K562 (cell line): ENCODE data around the gene SLC38A8. TPM values are rescaled to one million over a fixed set of nuclear protein-coding genes. Genes with fewer than 3 reads are reported as not detected.

Experiments
- ATAC-seq: fragments of 200-7000 bp; cut with Tn5 transposase; 3 replicates; pipeline ENCODE4 v1.9.1; 2020; ENCODE audit warnings: moderate library complexity
- Bru-seq: library from RNA; stranded (reverse); fragments of 400-500 nt; gene quantifications from one replicate; lab custom pipeline; 2021; lab: Mats Ljungman, UMichigan
- BruChase-seq, 2 experiments: library from RNA; stranded (reverse); fragments of 400-500 nt; gene quantifications; one replicate each; lab custom pipeline; 2021; lab: Mats Ljungman, UMichigan
- BruUV-seq: library from RNA; stranded (reverse); fragments of 400-500 nt; replicated peaks from 2 replicates; lab custom pipeline; 2021; lab: Mats Ljungman, UMichigan
- CTCF ChIA-PET: fragments of 300-600 bp; formaldehyde crosslinking; extraction: SDS; loops from one replicate; lab custom pipeline; 2021; ENCODE audit warnings: low intra/inter-chr PET ratio; lab: Yijun Ruan, JAX
- POLR2A ChIA-PET: fragments of 300-600, 350-650 bp; sonication (Branson Sonifier 250); formaldehyde crosslinking; extraction: SDS; loops from one replicate; lab custom pipeline; 2021; ENCODE audit warnings: antibody characterized with exemption, inconsistent platforms; lab: Yijun Ruan, JAX
- DNase-seq, 4 experiments: peaks; one replicate each; pipeline versions ENCODE4 v3.0.0 to v3.0.0-alpha.2; 2011 to 2018; ENCODE audit warnings: low spot score in 3 of 4, mixed read lengths in 3 of 4; ENCODE audit errors: extremely low read depth in 1 of 4
- FAIRE-seq: peaks from 2 replicates; lab custom pipeline; 2011; peaks lifted over from hg19 to GRCh38; lab: Jason Lieb, UNC
- H2AFZ ChIP-seq: 2 replicates; pipeline ENCODE4 v1.6.0; 2011; ENCODE audit warnings: low read depth, low read length, control low read depth, inconsistent platforms
- H3K27ac ChIP-seq: fragments of 200-600 bp; 3 replicates; pipeline ENCODE4 v1.8.0; 2011; ENCODE audit warnings: low read depth, mild to moderate bottlenecking, control low read depth, inconsistent platforms, low read length, moderate library complexity, mixed read lengths; ENCODE audit errors: extremely low read depth
- H3K27me3 ChIP-seq, 2 experiments: fragments of 300-600 bp in 1 of 2; 2 replicates in 1 of 2; 3 replicates in 1 of 2; pipeline versions ENCODE4 v1.6.0 to v1.8.0; 2011; ENCODE audit warnings: inconsistent platforms in 2 of 2, low read length in 2 of 2, mild to moderate bottlenecking in 1 of 2, mixed read lengths in 1 of 2, moderate library complexity in 1 of 2; ENCODE audit not compliant: control insufficient read depth in 2 of 2, insufficient read depth in 2 of 2
- H3K36me3 ChIP-seq: fragments of 300-600 bp; 3 replicates; pipeline ENCODE4 v1.8.0; 2011; ENCODE audit warnings: mild to moderate bottlenecking, low read length, inconsistent platforms; ENCODE audit not compliant: control insufficient read depth, insufficient read depth
- H3K4me1 ChIP-seq, 2 experiments: fragments of 200-600 bp in 1 of 2; replicated peaks in 1 of 2; 2 replicates in 1 of 2; 3 replicates in 1 of 2; pipeline versions ENCODE4 v1.5.1 to v1.8.0; 2011; ENCODE audit warnings: inconsistent platforms in 2 of 2, low read length in 2 of 2, mild to moderate bottlenecking in 1 of 2, mixed read lengths in 1 of 2, moderate library complexity in 1 of 2; ENCODE audit not compliant: control insufficient read depth in 2 of 2, insufficient read depth in 2 of 2
- H3K4me2 ChIP-seq: 2 replicates; pipeline ENCODE4 v1.6.1; 2011; ENCODE audit warnings: low read length, control low read depth, inconsistent platforms, mixed read lengths; ENCODE audit not compliant: insufficient read depth
- H3K4me3 ChIP-seq: fragments of 200-600 bp; sonication (generic), shearing (Covaris generic); 2 replicates; pipeline ENCODE4 v1.5.1; 2016; ENCODE audit warnings: control low read depth, inconsistent platforms
- H3K79me2 ChIP-seq: fragments of 200-600 bp; 3 replicates; pipeline ENCODE4 v1.8.0; 2011; ENCODE audit warnings: low read length, inconsistent platforms; ENCODE audit not compliant: control insufficient read depth, insufficient read depth
- H3K9ac ChIP-seq, 2 experiments: 2 replicates each; pipeline versions ENCODE4 v1.6.0 to v1.6.1; 2011; ENCODE audit warnings: low read depth in 2 of 2, low read length in 2 of 2, control low read depth in 1 of 2, inconsistent platforms in 1 of 2, mild to moderate bottlenecking in 1 of 2, mixed read lengths in 1 of 2; ENCODE audit not compliant: insufficient read depth in 1 of 2
- H3K9me1 ChIP-seq: one replicate; pipeline ENCODE4 v1.6.0; 2011; ENCODE audit warnings: inconsistent platforms, mild to moderate bottlenecking, low read length, moderate library complexity; ENCODE audit not compliant: control insufficient read depth, insufficient read depth
- H3K9me3 ChIP-seq: replicated peaks from 2 replicates; pipeline ENCODE4 v1.5.1; 2011; ENCODE audit warnings: low read depth, low read length, inconsistent platforms; ENCODE audit not compliant: control insufficient read depth, insufficient read depth
- H4K20me1 ChIP-seq: replicated peaks from 2 replicates; pipeline ENCODE4 v1.6.1; 2011; ENCODE audit warnings: low read length, inconsistent platforms, mixed read lengths; ENCODE audit not compliant: control insufficient read depth, insufficient read depth
- HNRNPK ChIP-seq: fragments of 200-400 bp; formaldehyde crosslinking; IDR thresholded peaks from one replicate; pipeline ENCODE4 v1.6.1; 2018; ENCODE audit warnings: mild to moderate bottlenecking, low read depth, low read length; ENCODE audit not compliant: poor library complexity, severe bottlenecking
- ZFP30 ChIP-seq: fragments of 250-450 bp; sonication (Bioruptor Pico); IDR thresholded peaks from 2 replicates; pipeline ENCODE4 v1.8.0; 2022; ENCODE audit warnings: moderate library complexity, mild to moderate bottlenecking, inconsistent platforms, borderline replicate concordance
- WGBS: fragments of 100-300 bp; shearing (Covaris generic); methylation state at CpG from one replicate; pipeline ENCODE4 v1.1.6; 2016; ENCODE audit warnings: low coverage, mixed read lengths; ENCODE audit not compliant: insufficient coverage; ENCODE audit errors: missing lambda C conversion rate; 5-methylcytosine and 5-hydroxymethylcytosine counted together
- in situ Hi-C: fragments of 300-500 bp; cut with MboI; formaldehyde crosslinking; loops from 4 replicates; pipeline ENCODE4 v1.15.0; 2018; ENCODE audit warnings: inconsistent platforms, mixed read lengths
- intact Hi-C: fragments of 100-400 bp; cut with micrococcal nuclease; formaldehyde crosslinking; loops from 2 replicates; pipeline ENCODE4 v1.14.2; 2022
- long read RNA-seq, 3 experiments: library from polyadenylated mRNA in 2 of 3; library from RNA in 1 of 3; unstranded in 2 of 3; stranded (forward) in 1 of 3; transcript quantifications; one replicate each; pipeline ENCODE4 v2.0.0, GENCODE V29; 2019 to 2022
- polyA minus RNA-seq, 3 experiments: library from RNA; depleted of rRNA, polyadenylated mRNA; stranded (reverse); fragments of >200 nt; gene quantifications; 2 replicates each; pipeline ENCODE4 v1.2.3, GENCODE V29; 2011
- polyA plus RNA-seq, 8 experiments: library from polyadenylated mRNA; depleted of rRNA in 4 of 8; stranded (reverse) in 5 of 8; unstranded in 3 of 8; fragments of >200 nt; fragmentation: Nextera tagmentation in 2 of 8; fragmentation: Illumina TruSeq in 1 of 8; extraction: Ambion mirVana in 2 of 8; extraction: Trizol in 1 of 8; gene quantifications; 2 replicates each; pipeline versions ENCODE4 v1.2.1 to v1.2.3, GENCODE V29; 2011 to 2014; ENCODE audit warnings: inconsistent platforms in 1 of 8, missing spikeins in 1 of 8
- total RNA-seq, 7 experiments: library from RNA; depleted of rRNA in 6 of 7; stranded (reverse); fragments of >200 nt in 6 of 7; fragmentation: Illumina TruSeq in 2 of 7; extraction: Trizol in 2 of 7; gene quantifications; 2 replicates each; pipeline versions ENCODE4 v1.2.1 to v1.2.3, GENCODE V29; 2011 to 2021; ENCODE audit warnings: low replicate concordance in 1 of 7

The SLC38A8 gene
- total RNA-seq (2011; cell fraction: chromatin; rRNA removed; ENCODE audit: low replicate concordance): not detected in 2 replicates
- not detected in 2 replicates for total RNA-seq (2011; cell fraction: nucleolus; rRNA removed)
- not detected in 2 replicates for total RNA-seq (2011; cell fraction: nucleoplasm; rRNA removed)
- not detected in 2 replicates for total RNA-seq (2014; rRNA removed)
- total RNA-seq (2014; rRNA removed; fragmentation: Illumina TruSeq; extraction: Trizol): not detected in 2 replicates
- not detected in 2 replicates for total RNA-seq (2015; rRNA removed; fragmentation: Illumina TruSeq; extraction: Trizol)
- total RNA-seq (2021): not detected in 2 replicates
- not detected in 2 replicates for polyA plus RNA-seq (2011; rRNA removed)
- polyA plus RNA-seq (2011; cell fraction: cytosol; rRNA removed): not detected in 2 replicates
- not detected in 2 replicates for polyA plus RNA-seq (2011; cell fraction: nucleus; rRNA removed)
- not detected in 2 replicates for polyA plus RNA-seq (2012)
- not detected in 2 replicates for polyA plus RNA-seq (2014; fragmentation: Illumina TruSeq; extraction: Trizol)
- not detected for polyA plus RNA-seq (2014; fragmentation: Nextera tagmentation; extraction: Ambion mirVana)
- 0.28 TPM in 1 of 2 replicates, not detected in the other for polyA plus RNA-seq (2014; rRNA removed)
- polyA minus RNA-seq (2011; rRNA and poly(A)+ RNA removed): not detected in 2 replicates
- not detected in 2 replicates for polyA minus RNA-seq (2011; cell fraction: cytosol; rRNA and poly(A)+ RNA removed)
- polyA minus RNA-seq (2011; cell fraction: nucleus; rRNA and poly(A)+ RNA removed): not detected in 2 replicates
- percentile 16 among the genes with signal in this experiment for Bru-seq, nascent RNA
- percentile 18 among the genes with signal in this experiment for BruChase-seq, experiment 1, labeled RNA remaining after a 2-hour chase
- BruChase-seq, experiment 2, labeled RNA remaining after a 6-hour chase: percentile 20 among the genes with signal in this experiment
- long read RNA-seq, experiment 1: 0 reads
- long read RNA-seq, experiment 2: 0 reads
- long read RNA-seq, experiment 3: 0 reads

GRCh38 chr16:84042308-84042878 is at the start of gene SLC38A8:
TSS of gene SLC38A8 (minus strand) at chr16:84042795. CDS start at chr16:84042157, 638 bp downstream.
- intact Hi-C loops: loop anchor here (2.0 kb wide), 1 partner anchor 28 kb away; no protein-coding TSS in a partner anchor
- no TSS peak for BruUV-seq
- peak within 1 kb of the TSS in 1 of 2 experiments; percentile 72; a peak in 2 of 4 replicates for H3K9ac ChIP-seq
- ChIA-PET CTCF (no interaction called here), POLR2A (interaction anchor here (0.5 to 2.0 kb wide), 11 partner anchors 10 to 218 kb away, joined by 3 to 9 read pairs (median 3); no protein-coding TSS in a partner anchor)
- DNase-seq (no peak), FAIRE-seq (no peak), ATAC-seq (no peak)
- peaks cover 43 to 58% of the 10 kb centered on the region in 2 experiments for H3K27me3 ChIP-seq
- peak within 1 kb of the TSS; percentile 56 for H3K4me2 ChIP-seq
- peaks cover 11% of the 10 kb centered on the region for H3K9me1 ChIP-seq
- no peak within 1 kb of the TSS for H2AFZ ChIP-seq
- 16% methylated on average over 9 of the region's 9 CpGs for WGBS
- H3K4me1 ChIP-seq: peaks cover 16 to 32% of the 10 kb centered on the region in 2 experiments
- no peak within 1 kb of the TSS for H3K4me3 ChIP-seq
- peaks cover 44% of the 10 kb centered on the region; the same call in 1 of the 2 replicates for H4K20me1 ChIP-seq
- in situ Hi-C loops: loop anchor here (10.0 kb wide), 1 partner anchor 68 kb away; no protein-coding TSS in a partner anchor
- TF ChIP-seq ZFP30 (CRISPR knock-in tag) (no peak), HNRNPK (peak; percentile 19)
- no peak within 1 kb of the TSS for H3K27ac ChIP-seq
- H3K9me3 ChIP-seq: no peaks in the 10 kb centered on the region
- H3K36me3 ChIP-seq: no peaks in the 10 kb centered on the region
- H3K79me2 ChIP-seq: no peaks in the 10 kb centered on the region
